ENCODE results near the gene NARF.

- TF ChIP-seq CTCF (conservative IDR thresholded peaks at IDR 0.05; ENCODE audit: low read depth, low read length) = no peak
- TF ChIP-seq EZH2phosphoT487 (IDR thresholded peaks at IDR 0.05; ENCODE audit: borderline replicate concordance, low read length) = no peak
These were observed 10.7 kb upstream of the NARF start for GRCh38 chr17:82447876-82448275.
